ENCODE results near the gene PHF23.

The PHF23 gene

GRCh38 chr17:7203391-7203790 lies 35.9 kb downstream of the PHF23 start:
- no peak for DNase-seq (ENCODE audit: low read depth)

GRCh38 chr17:7196651-7197401 lies 42.4 kb downstream of the PHF23 start:
- DNase-seq (ENCODE audit: low read depth), result no peak

GRCh38 chr17:7195971-7196370 lies 43.3 kb downstream of the PHF23 start:
- DNase-seq (ENCODE audit: low read depth), result no peak

- DNase-seq (ENCODE audit: low read depth), result no peak
Observed at GRCh38 chr17:7192271-7192937, 46.9 kb downstream of the PHF23 start.

GRCh38 chr17:7191571-7192270 lies 47.5 kb downstream of the PHF23 start:
- DNase-seq (ENCODE audit: low read depth), result no peak

- no peak for DNase-seq (ENCODE audit: low read depth)
Observed at GRCh38 chr17:7191069-7191468, 48.2 kb downstream of the PHF23 start.

GRCh38 chr17:7190276-7190917 lies 48.9 kb downstream of the PHF23 start:
- DNase-seq (ENCODE audit: low read depth), result no peak

- DNase-seq (ENCODE audit: low read depth), result no peak
Observed at GRCh38 chr17:7186241-7186640, 53.0 kb downstream of the PHF23 start.
